Measurements from ENCODE around the gene ADA. TPM values are rescaled to one million over a fixed set of nuclear protein-coding genes. Genes with fewer than 3 reads are reported as not detected.

The ADA gene
- total RNA-seq, 1 donor from 2014 or later = 8.2 TPM

- DNase-seq (ENCODE audit: low read depth, low spot score) = no peak
- H3K4me1 Mint-ChIP-seq = peaks cover 47% of the 10 kb centered on the region
- H3K9me3 Mint-ChIP-seq = no peaks in the 10 kb centered on the region
- H3K27me3 Mint-ChIP-seq (ENCODE audit: low read depth) = no peaks in the 10 kb centered on the region
- no peak for TF ChIP-seq CTCF (conservative IDR thresholded peaks at IDR 0.05)
- H3K27ac Mint-ChIP-seq (ENCODE audit: unreplicated experiment) = peak overlapping the region; percentile 23
- no peak overlapping the region for H3K4me3 Mint-ChIP-seq
- H3K36me3 Mint-ChIP-seq (ENCODE audit: low read depth) = peaks cover 2% of the 10 kb centered on the region
Measured at GRCh38 chr20:44642203-44643153, 9.0 kb downstream of the ADA start.

GRCh38 chr20:44641325-44641724 lies 10.2 kb downstream of the ADA start:
- H3K4me1 Mint-ChIP-seq = peaks cover 41% of the 10 kb centered on the region
- peaks cover 2% of the 10 kb centered on the region for H3K36me3 Mint-ChIP-seq (ENCODE audit: low read depth)
- H3K27me3 Mint-ChIP-seq (ENCODE audit: low read depth) = no peaks in the 10 kb centered on the region
- DNase-seq (ENCODE audit: low read depth, low spot score) = no peak
- peak overlapping the region; percentile 87 for H3K27ac Mint-ChIP-seq (ENCODE audit: unreplicated experiment)
- TF ChIP-seq CTCF (conservative IDR thresholded peaks at IDR 0.05) = no peak
- H3K4me3 Mint-ChIP-seq = peak overlapping the region; percentile 13
- H3K9me3 Mint-ChIP-seq = no peaks in the 10 kb centered on the region

GRCh38 chr20:44640522-44640921 lies 11.0 kb downstream of the ADA start:
- H3K27me3 Mint-ChIP-seq (ENCODE audit: low read depth) = no peaks in the 10 kb centered on the region
- no peak overlapping the region for H3K4me3 Mint-ChIP-seq
- no peak overlapping the region for H3K27ac Mint-ChIP-seq (ENCODE audit: unreplicated experiment)
- no peaks in the 10 kb centered on the region for H3K9me3 Mint-ChIP-seq
- peaks cover 2% of the 10 kb centered on the region for H3K36me3 Mint-ChIP-seq (ENCODE audit: low read depth)
- H3K4me1 Mint-ChIP-seq = peaks cover 36% of the 10 kb centered on the region
- no peak for DNase-seq (ENCODE audit: low read depth, low spot score)
- no peak for TF ChIP-seq CTCF (conservative IDR thresholded peaks at IDR 0.05)

- TF ChIP-seq CTCF (conservative IDR thresholded peaks at IDR 0.05) = no peak
- peaks cover 2% of the 10 kb centered on the region for H3K36me3 Mint-ChIP-seq (ENCODE audit: low read depth)
- H3K27ac Mint-ChIP-seq (ENCODE audit: unreplicated experiment) = peak overlapping the region; percentile 27
- peaks cover 21% of the 10 kb centered on the region for H3K4me1 Mint-ChIP-seq
- H3K9me3 Mint-ChIP-seq = no peaks in the 10 kb centered on the region
- no peak overlapping the region for H3K4me3 Mint-ChIP-seq
- DNase-seq (ENCODE audit: low read depth, low spot score) = no peak
- no peaks in the 10 kb centered on the region for H3K27me3 Mint-ChIP-seq (ENCODE audit: low read depth)
Measured at GRCh38 chr20:44637522-44638372, 13.8 kb downstream of the ADA start.

- TF ChIP-seq CTCF (conservative IDR thresholded peaks at IDR 0.05) = no peak
- DNase-seq (ENCODE audit: low read depth, low spot score) = no peak
- peaks cover 2% of the 10 kb centered on the region for H3K36me3 Mint-ChIP-seq (ENCODE audit: low read depth)
- H3K4me1 Mint-ChIP-seq = peaks cover 18% of the 10 kb centered on the region
- no peaks in the 10 kb centered on the region for H3K9me3 Mint-ChIP-seq
- no peak overlapping the region for H3K4me3 Mint-ChIP-seq
- H3K27me3 Mint-ChIP-seq (ENCODE audit: low read depth) = no peaks in the 10 kb centered on the region
- H3K27ac Mint-ChIP-seq (ENCODE audit: unreplicated experiment) = peak overlapping the region; percentile 27
Measured at GRCh38 chr20:44637042-44637441, 14.5 kb downstream of the ADA start.
